Measurements from ENCODE around the gene GTF2A1L.

GTF2A1L gene

GRCh38 chr2:48707466-48707865, 89.8 kb downstream of the GTF2A1L start:
- no peak for DNase-seq

- DNase-seq = no peak
Observed at GRCh38 chr2:48709096-48710034, 91.7 kb downstream of the GTF2A1L start.

- DNase-seq = no peak
Observed at GRCh38 chr2:48711343-48711742, 93.7 kb downstream of the GTF2A1L start.

- DNase-seq = no peak
Observed at GRCh38 chr2:48712151-48712550, 94.5 kb downstream of the GTF2A1L start.

- no peak for DNase-seq
Observed at GRCh38 chr2:48713647-48714046, 96.0 kb downstream of the GTF2A1L start.

GRCh38 chr2:48714245-48714644, 96.6 kb downstream of the GTF2A1L start:
- no peak for DNase-seq

GRCh38 chr2:48715042-48715899, 97.6 kb downstream of the GTF2A1L start:
- DNase-seq = peak; percentile 8

- peak; percentile 45 for DNase-seq
Observed at GRCh38 chr2:48715956-48716355, 98.3 kb downstream of the GTF2A1L start.

GRCh38 chr2:48717846-48718245, 100.2 kb downstream of the GTF2A1L start:
- DNase-seq = no peak

GRCh38 chr2:48719480-48720177, 102.0 kb downstream of the GTF2A1L start:
- DNase-seq = no peak

GRCh38 chr2:48721158-48721557, 103.5 kb downstream of the GTF2A1L start:
- no peak for DNase-seq

GRCh38 chr2:48722391-48722790, 104.7 kb downstream of the GTF2A1L start:
- no peak for DNase-seq

GRCh38 chr2:48723129-48723528, 105.5 kb downstream of the GTF2A1L start:
- DNase-seq = no peak

GRCh38 chr2:48724278-48724677, 106.6 kb downstream of the GTF2A1L start:
- no peak for DNase-seq

- no peak for DNase-seq
Observed at GRCh38 chr2:48725696-48726494, 108.2 kb downstream of the GTF2A1L start.

GRCh38 chr2:48727560-48727959, 109.9 kb downstream of the GTF2A1L start:
- no peak for DNase-seq

GRCh38 chr2:48728295-48728694, 110.6 kb downstream of the GTF2A1L start:
- DNase-seq = no peak

GRCh38 chr2:48728840-48729239, 111.2 kb downstream of the GTF2A1L start:
- DNase-seq = no peak

All from NCI-H2171 treated with DMSO at 0.1 percent for 48 hours (cell line).